D721Med (cell line): ENCODE measurements around the gene WBP1L.
"Not testable (repeated sequence)": the region's sequence is repeated elsewhere in the genome, so short reads cannot be mapped to it uniquely, and the experiment has no call there.

Experiments used
- DNase-seq: peaks from one replicate; pipeline ENCODE4 v3.0.0; 2011; ENCODE audit warnings: low spot score; ENCODE audit not compliant: insufficient read length
- FAIRE-seq: peaks from 2 replicates; lab custom pipeline; 2011; peaks lifted over from hg19 to GRCh38; lab: Jason Lieb, UNC
- TF ChIP-seq, protein P1 (sequence below): IDR thresholded peaks from 2 replicates; pipeline ENCODE4 v1.5.1; 2012; ENCODE audit warnings: mild to moderate bottlenecking, control low read depth; ENCODE audit not compliant: insufficient read depth; ENCODE audit errors: missing control alignments

WBP1L gene

DNA sequence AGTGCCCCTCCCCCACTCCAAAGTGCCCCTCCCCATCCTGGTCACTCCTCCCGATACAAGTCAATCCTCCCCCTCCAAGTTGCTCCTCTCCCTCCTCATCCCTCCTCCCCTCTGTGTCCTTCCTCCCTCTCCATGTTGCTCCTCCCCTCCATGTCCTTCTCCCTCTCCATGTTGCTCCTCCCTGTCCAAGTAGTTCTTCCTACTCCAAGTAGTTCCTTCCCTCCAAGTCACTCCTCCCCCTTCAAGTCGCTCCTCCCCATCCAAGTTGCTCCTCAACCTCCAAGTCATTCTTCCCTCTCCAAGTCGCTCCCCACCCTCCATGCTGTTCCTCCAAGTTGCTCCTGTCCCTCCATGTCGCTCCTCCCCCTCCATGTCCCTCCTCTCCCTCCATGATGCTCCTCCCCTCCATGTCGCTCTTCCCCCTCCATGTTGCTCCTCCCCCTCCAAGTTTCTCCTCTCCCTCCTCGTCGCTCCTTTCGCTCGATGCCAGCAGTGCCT is 8.6 kb upstream of the WBP1L start:
- TF ChIP-seq, protein P1, sequence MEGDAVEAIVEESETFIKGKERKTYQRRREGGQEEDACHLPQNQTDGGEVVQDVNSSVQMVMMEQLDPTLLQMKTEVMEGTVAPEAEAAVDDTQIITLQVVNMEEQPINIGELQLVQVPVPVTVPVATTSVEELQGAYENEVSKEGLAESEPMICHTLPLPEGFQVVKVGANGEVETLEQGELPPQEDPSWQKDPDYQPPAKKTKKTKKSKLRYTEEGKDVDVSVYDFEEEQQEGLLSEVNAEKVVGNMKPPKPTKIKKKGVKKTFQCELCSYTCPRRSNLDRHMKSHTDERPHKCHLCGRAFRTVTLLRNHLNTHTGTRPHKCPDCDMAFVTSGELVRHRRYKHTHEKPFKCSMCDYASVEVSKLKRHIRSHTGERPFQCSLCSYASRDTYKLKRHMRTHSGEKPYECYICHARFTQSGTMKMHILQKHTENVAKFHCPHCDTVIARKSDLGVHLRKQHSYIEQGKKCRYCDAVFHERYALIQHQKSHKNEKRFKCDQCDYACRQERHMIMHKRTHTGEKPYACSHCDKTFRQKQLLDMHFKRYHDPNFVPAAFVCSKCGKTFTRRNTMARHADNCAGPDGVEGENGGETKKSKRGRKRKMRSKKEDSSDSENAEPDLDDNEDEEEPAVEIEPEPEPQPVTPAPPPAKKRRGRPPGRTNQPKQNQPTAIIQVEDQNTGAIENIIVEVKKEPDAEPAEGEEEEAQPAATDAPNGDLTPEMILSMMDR = no peak
- no peak for DNase-seq
- no peak for FAIRE-seq

DNA sequence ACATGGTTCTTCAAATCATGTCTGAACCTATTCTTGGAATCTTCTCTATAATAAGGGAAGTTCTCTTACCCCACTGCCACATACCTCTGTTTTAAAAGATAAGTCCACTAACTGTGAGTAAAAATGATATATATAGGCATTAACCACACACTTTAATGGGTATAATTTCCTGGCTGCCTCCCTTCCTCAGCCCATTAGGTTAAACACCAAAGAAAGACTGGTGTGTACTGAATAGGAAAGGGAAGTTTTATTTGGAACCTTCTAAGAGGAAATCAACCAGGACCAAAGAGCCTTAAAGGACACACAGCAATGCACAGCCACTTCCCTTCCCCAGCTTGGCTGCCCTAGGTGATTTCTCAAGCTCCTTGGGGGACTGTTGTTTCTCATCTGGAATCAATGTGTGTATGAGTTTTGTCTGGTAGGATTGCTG is 5.0 kb upstream of the WBP1L start:
- DNase-seq = no peak
- FAIRE-seq = no peak
- TF ChIP-seq, protein P1 = no peak

DNA sequence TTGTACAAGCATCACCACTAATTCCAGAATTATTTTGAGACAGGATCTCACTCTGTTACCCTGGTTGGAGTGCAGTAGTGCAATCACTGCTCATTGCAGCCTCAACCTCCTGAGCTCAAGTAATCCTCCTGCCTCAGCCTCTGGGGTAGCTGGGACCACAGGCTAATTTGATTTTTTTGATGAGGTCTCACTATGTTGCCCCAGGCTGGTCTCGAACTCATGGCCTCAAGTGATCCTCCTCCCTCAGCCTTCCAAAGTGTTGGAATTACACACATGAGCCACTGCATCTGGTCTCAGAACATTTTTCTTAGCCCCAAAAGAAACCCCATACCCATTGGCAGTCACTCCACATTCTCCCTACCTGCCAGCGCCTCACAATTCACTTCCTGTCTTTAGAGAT is 3.5 kb upstream of the WBP1L start:
- TF ChIP-seq, protein P1 = no peak
- DNase-seq = no peak
- FAIRE-seq = no peak

DNA sequence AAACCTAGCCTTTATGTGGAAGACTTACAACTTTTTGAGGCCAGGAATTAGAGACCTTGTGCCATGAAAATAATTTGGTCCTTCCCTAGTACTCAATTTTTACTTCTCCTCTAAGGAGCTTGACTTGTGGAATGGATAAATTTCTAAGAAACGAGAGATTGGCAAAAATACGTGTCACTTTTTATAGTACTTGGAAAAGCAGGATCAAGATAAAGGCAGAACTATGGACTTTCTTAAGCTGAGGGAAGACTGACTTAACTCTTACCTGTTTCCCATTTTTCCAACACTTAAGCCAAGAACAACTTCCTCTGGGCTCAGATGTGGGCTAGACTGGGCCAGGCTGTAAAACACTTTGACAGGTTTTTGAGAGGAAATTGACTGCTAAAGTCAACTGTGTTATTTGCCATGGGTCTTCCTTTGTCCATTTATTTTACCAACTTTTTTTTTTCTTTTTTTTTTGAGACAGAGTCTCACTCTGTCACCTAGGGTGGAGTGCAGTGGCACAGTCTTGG is 2.0 kb upstream of the WBP1L start:
- FAIRE-seq = no peak

DNA sequence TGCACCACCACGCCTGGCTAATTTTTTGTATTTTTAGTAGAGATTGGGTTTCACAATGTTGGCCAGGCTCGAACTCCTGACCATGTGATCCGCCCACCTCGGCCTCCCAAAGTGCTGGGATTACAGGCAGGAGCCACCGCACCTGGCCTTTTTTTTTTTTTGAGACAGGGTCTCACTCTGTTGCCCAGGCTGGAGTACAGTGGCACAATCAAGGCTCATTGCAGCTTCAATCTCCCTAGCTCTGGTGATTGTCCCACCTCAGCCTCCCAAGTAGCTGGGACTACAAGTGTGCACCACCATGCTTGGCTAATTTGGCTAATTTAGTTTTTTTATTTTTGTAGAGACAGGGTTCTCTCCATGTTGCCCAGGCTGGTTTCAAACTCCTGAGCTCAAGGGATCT is 1.4 kb upstream of the WBP1L start:
- FAIRE-seq, DNase-seq: not testable (repeated sequence)

More for the DNA sequence above, 2.0 kb upstream of the WBP1L start:
- DNase-seq = no peak
- TF ChIP-seq, protein P1 = no peak

DNA sequence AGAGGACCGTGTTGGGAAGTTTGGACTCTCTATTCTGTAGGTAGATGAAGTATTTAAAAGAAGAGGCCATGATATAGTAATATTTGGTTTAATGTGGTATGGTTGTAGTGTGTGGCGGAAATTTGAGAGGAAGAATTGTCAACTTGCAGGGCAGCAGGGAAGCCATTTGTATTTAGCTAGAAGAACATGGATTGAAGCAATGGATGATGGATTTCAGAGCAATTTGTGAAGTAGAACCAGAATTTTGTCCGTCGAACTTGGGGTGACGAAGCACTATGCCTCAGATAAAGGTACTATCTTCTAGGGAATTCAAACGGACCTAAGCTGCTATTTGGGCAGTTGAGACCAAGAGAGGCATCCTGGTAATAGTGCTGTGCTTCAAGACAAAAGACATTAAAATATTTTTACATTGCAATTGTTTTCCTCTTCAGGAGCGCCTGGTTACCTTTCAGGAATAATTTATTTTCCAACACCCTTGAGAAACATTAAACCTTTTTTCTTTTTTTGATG is 615 bp upstream of the WBP1L start:
- DNase-seq (no peak), FAIRE-seq (no peak)
- TF ChIP-seq, protein P1 = no peak

DNA sequence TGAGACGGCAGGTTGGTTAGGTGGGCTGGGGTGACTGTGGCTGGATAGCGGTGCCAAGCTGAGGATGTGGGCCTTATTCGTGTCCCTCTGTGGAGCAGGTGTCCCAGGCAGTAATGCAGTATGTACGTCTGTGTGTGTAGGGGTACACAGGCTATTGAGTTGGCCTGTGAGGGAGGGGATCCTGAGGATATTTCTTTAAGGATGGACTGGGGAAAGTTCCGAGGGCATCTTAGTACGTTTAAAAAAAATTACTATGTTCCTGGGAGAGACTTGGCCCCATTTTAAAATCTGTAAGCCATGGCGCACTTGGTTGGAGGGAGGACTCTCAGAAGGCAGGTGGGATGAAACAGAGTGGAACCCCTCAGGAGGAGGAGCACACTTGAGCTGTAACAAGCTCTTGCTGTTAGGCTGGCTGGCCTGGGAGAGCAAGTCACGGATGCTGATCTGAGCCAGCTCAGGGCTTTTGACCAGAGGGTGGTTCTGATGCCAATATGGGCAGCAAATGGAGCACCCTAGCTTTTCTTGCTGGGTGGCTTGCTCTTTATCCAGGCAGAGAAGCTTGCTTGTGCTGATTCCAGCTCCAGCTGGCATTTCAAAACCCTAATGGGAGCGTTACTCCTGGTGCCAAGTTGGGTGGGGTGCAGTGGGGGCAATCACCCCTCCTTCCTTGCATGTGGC is 765 bp downstream of the WBP1L start:
- TF ChIP-seq, protein P1 = no peak
- FAIRE-seq = no peak
- DNase-seq = no peak
